Neuron (in vitro differentiated cells): ENCODE data around the gene B3GNT5.

Experiments
- H2AFZ ChIP-seq: one replicate; pipeline ENCODE4 v1.6.1; 2013; ENCODE audit warnings: low read depth, mild to moderate bottlenecking, inconsistent platforms, low read length, moderate library complexity
- H3K27me3 ChIP-seq: one replicate; pipeline ENCODE4 v1.6.1; 2013; ENCODE audit warnings: low read length; ENCODE audit not compliant: insufficient read depth
- H3K36me3 ChIP-seq: one replicate; pipeline ENCODE4 v1.6.1; 2013; ENCODE audit warnings: low read length; ENCODE audit not compliant: insufficient read depth
- H3K4me1 ChIP-seq: one replicate; pipeline ENCODE4 v1.6.1; 2013; ENCODE audit warnings: low read length; ENCODE audit not compliant: insufficient read depth
- H3K4me3 ChIP-seq: 2 replicates; pipeline ENCODE4 v1.5.1; 2013; ENCODE audit warnings: mild to moderate bottlenecking, low read length, moderate library complexity
- H3K9me3 ChIP-seq: one replicate; pipeline ENCODE4 v1.6.1; 2013; ENCODE audit warnings: low read length

Gene B3GNT5

DNA sequence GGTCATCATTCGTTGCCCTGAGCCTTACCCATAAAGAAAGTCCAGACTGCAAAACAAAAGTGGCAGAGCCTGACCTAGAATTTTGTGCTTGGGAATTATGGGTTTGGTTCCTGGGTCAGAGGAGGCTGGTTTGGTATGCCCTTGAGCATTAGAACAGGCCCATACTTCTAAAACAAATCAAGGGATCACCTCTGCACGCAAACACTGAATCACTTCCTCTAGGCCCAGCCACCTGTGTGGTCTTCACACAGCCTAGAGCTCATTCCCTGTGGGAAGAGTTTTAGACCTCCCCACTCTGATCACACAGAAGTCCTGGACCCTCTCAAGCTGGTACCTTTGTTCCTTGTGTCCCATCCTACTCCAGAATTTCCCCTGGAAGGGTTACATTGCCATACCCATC lies 59.4 kb downstream of the B3GNT5 start:
- H3K4me1 ChIP-seq: no peaks in the 10 kb centered on the region
- H2AFZ ChIP-seq: no peak overlapping the region
- no peaks in the 10 kb centered on the region for H3K9me3 ChIP-seq
- H3K27me3 ChIP-seq: no peaks in the 10 kb centered on the region
- no peaks in the 10 kb centered on the region for H3K36me3 ChIP-seq
- no peak overlapping the region for H3K4me3 ChIP-seq

DNA sequence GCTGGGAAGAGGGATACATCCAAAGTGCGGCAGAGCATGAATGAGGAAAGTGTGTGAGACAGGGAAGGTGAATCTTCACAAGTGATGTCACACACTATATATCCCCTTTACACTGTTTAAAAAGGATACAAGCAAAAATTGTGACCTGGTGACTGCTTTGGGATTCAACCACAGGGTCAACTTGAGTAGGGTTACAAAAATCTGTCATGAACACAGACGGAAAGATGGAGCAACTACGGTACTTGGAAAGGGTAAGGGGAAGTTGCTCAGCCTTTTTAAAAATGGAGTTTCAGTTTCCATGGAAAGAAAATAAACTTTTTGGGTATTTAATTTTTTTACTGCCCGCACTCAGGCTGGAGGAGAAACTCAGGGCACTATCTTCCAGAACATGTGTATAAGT lies 60.3 kb downstream of the B3GNT5 start:
- Histone ChIP-seq H3K4me1 (no peaks in the 10 kb centered on the region), H3K4me3 (no peak overlapping the region), H2AFZ (no peak overlapping the region), H3K36me3 (no peaks in the 10 kb centered on the region), H3K27me3 (no peaks in the 10 kb centered on the region), H3K9me3 (no peaks in the 10 kb centered on the region)

DNA sequence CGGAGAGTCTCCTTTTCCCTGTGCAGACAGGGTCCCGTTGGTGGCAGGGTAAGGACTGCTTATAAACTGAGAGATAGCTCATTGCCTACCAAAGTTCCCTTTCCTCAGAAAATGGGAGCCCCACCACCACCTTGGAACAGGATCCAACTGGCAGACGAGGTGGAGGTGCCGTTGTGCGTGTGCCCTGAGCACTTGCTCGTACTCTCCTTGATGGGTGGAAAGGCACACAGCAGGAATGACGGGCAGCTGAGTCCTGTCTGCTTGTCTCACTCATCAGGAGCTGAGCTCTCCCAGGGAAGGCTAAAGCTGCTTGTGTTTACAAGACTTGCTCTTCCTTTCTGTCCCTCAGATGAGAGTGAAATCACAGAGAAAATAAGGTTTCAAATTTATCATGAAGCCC lies 60.7 kb downstream of the B3GNT5 start:
- H3K4me3 ChIP-seq: no peak overlapping the region
- no peaks in the 10 kb centered on the region for H3K27me3 ChIP-seq
- H3K4me1 ChIP-seq: peaks cover 1% of the 10 kb centered on the region
- no peaks in the 10 kb centered on the region for H3K9me3 ChIP-seq
- H3K36me3 ChIP-seq: no peaks in the 10 kb centered on the region
- H2AFZ ChIP-seq: no peak overlapping the region

DNA sequence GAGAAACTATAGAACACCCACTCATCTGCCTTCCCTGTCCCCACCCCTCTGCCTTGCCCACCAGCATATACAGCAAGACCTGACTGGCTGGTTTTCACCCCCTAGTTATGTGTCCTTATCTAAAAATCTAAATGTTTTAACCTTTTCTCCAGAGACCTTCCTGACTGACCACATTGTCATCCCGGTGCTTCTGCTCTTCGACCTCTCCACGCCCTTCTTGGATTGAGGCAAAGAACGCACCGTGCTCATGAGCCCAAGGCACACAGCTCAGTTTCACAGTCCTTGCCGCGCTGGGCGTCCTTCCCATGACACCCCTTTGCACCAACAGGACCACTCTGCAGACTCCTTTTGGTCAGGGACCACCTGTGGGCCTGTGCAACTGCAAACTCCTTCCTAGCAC lies 62.7 kb downstream of the B3GNT5 start:
- no peaks in the 10 kb centered on the region for H3K27me3 ChIP-seq
- H3K9me3 ChIP-seq: no peaks in the 10 kb centered on the region
- H2AFZ ChIP-seq: no peak overlapping the region
- no peak overlapping the region for H3K4me3 ChIP-seq
- peaks cover 3% of the 10 kb centered on the region for H3K4me1 ChIP-seq
- H3K36me3 ChIP-seq: no peaks in the 10 kb centered on the region

DNA sequence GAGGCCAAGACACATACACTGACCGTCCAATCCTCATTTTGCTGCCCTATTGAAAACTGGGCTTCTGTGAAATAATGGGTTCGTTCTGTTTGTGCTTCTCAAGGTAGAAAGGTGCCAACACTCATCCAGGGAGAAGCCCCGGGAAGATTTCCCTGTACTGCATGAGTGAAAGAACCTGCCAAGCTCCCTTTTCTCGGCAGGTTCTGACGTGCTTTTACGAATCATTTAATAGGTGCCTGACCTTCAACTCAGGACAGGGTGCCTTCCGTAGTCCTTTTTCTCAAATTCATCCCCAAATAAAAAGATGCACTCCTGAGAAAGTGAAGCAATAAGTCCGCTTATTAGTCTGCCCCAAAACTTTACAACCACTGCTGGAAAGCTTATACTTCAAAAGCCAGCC lies 64.2 kb downstream of the B3GNT5 start:
- Histone ChIP-seq H3K9me3 (no peaks in the 10 kb centered on the region), H3K4me1 (peaks cover 3% of the 10 kb centered on the region), H3K4me3 (no peak overlapping the region), H2AFZ (no peak overlapping the region), H3K36me3 (no peaks in the 10 kb centered on the region), H3K27me3 (no peaks in the 10 kb centered on the region)

DNA sequence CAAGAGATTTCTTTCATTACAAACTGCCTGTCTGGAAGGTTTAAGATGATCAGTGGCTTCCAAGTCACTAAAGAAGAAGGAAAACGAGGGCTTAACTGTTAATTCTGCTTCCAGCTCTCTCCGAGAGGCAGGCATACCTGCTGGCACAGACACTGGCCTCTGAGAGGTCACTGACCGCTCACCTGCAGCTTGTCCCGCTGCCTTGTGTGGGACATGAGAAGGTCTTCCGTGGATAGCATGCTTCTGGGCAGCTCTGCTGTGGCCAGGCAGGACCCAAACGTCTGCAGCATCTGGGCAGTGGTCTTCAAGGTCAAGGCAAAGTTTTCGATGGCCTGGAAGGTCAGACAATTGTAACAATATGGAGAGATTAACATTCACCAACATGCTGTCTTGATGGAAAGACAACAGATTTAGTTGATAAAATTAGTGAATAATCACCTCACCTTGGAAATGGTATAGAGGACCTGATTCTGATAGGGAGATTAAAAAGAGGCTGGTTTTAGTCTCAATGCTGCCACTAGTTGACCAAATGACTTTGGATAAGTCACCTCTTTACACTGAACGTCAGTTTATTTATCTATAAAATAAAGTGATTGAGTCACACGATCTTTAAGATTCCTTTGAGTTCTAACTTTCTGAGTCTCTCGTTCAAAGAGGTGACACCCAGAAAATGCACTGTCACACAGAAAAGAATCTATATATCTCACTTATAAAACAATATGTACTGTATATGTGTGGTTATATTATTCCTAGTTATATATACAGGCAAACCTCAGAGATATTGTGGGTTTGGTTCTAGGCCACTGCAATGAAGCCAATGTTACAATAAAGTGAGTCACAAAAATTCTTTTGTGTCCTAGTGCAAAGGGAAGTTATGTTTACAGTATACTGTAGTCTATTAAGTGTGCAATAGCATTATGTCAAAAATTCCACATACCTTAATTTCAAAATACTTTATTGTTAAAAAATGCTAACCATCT lies 65.1 kb downstream of the B3GNT5 start:
- peaks cover 3% of the 10 kb centered on the region for H3K4me1 ChIP-seq
- H2AFZ ChIP-seq: no peak overlapping the region
- no peak overlapping the region for H3K4me3 ChIP-seq
- H3K36me3 ChIP-seq: no peaks in the 10 kb centered on the region
- H3K9me3 ChIP-seq: no peaks in the 10 kb centered on the region
- H3K27me3 ChIP-seq: no peaks in the 10 kb centered on the region

DNA sequence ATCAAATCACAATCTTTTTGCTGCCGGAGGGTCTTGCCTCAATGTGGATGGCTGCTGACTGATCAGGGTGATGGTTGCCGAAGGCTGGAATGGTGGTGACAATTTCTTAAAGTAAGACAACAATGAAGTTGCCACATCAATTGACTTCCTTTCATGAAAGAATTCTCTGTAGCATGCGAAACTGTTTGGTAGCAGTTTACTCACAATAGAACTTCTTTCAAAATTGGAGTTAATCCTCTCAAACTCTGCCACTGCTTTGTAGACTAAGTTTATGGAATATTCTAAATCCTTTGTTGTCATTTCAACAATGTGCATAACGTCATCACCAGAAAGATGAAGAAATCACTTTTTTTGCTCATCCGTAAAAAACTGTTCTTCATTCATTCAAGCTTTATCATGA lies 65.8 kb downstream of the B3GNT5 start:
- H3K4me1 ChIP-seq: peaks cover 3% of the 10 kb centered on the region
- no peaks in the 10 kb centered on the region for H3K9me3 ChIP-seq
- no peaks in the 10 kb centered on the region for H3K36me3 ChIP-seq
- no peak overlapping the region for H2AFZ ChIP-seq
- H3K27me3 ChIP-seq: no peaks in the 10 kb centered on the region
- H3K4me3 ChIP-seq: no peak overlapping the region

DNA sequence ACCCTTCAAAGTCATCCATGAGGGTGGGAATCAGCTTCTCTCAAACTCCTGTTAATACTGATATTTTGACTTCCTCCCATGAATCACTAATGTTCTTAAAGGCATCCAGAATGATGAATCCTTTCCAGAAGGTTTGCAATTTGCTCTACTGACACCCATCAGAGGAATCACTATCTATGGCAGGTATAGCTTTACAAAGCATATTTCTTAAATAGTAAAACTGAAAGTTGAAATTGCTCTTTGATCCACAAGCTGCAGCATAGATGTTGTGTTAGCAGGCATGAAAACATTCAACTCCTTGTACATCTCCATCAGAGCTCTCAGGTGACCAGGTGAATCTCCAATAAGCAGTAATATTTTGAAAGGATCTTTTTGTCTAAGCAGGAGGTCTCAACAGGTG lies 66.3 kb downstream of the B3GNT5 start:
- Histone ChIP-seq H3K27me3 (no peaks in the 10 kb centered on the region), H3K9me3 (no peaks in the 10 kb centered on the region), H3K36me3 (no peaks in the 10 kb centered on the region), H2AFZ (no peak overlapping the region), H3K4me1 (peaks cover 3% of the 10 kb centered on the region), H3K4me3 (no peak overlapping the region)
